Measurements from ENCODE around the gene KRTAP10-1.
"Not testable (repeated sequence)": the region's sequence is repeated elsewhere in the genome, so short reads cannot be mapped to it uniquely, and the experiment has no call there.

The KRTAP10-1 gene, protein sequence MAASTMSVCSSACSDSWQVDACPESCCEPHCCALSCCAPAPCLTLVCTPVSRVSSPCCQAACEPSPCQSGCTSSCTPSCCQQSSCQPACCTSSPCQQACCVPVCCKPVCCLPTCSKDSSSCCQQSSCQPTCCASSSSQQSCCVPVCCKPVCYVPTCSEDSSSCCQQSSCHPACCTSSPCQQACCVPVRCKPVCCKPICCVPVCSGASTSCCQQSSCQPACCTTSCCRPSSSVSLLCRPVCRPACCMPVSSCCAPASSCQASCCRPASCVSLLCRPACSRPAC

DNA sequence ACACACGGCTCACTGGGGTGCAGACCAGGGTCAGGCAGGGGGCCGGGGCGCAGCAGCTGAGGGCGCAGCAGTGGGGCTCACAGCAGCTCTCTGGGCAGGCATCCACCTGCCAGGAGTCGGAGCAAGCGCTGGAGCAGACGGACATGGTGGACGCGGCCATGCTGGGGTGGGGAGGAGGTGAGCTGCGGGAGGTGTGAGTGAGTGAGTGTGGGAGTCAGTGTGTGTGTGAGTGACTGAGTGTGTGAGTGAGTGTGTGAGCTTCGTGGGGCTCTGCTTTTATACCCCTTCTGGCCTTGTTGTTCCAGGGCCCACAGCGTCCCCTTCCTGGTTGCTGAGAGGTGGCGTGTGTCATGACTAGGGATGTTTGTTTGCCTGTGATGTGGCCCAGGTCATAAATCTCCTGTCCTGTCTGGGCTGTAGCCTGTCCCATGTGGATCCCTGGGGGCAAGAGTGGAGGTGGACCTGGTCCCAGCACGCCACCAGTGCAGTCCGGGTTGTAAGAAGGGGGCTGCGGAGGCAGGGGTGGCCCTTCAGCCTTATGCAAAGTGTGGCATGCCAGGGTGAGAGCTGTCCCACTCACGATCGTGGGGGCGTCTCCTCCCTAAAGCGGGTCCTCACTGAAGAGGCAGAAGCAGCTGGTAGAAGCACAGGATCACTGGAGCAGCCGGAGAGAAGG lies at the start of gene KRTAP10-1:
TSS of gene KRTAP10-1 (minus strand) at position 205 of the 676 bp plus-strand sequence. CDS start at position 160, 45 bp downstream.
- no peak for DNase-seq (ENCODE audit: low read depth)

DNA sequence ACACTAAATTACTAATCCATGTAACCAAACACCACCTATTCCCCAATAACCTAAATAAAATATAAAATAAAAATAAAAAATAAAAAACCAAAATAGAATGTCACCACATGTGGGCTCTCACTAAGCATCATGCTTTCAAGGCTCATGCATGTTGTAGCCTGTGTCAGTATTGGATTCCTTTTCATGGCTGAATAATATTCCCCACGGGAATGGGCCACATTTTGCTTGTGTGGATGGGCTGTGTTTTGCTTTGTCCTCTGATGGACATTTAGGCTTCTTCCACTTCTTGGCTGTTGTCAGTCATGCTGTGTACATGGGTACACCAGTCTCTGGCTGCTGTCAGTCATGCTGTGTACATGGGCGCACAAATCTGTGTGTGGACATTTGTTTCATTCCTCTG lies 49.1 kb upstream of the KRTAP10-1 start:
- no peak for DNase-seq (ENCODE audit: low read depth)

DNA sequence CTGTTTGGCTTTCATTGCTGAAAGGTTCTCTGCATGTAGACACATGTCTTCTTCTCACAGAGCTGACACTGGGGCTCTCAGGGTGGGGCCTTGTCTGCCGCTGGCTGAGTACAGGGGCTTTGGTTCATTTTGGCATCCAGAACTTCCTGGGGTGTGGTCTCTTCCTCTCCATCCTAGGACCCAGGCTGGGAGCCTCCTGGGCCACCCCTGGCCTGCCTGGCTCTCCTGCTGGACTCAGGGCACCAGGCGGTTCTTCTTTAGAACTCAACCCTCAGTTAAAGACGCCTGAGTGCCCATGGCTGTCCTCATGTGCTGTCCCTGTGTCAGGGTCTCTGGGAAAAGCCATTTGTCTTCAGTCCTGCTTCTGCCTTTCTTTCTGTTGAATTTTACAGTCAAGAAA lies 45.9 kb upstream of the KRTAP10-1 start:
- no peak for DNase-seq (ENCODE audit: low read depth)

DNA sequence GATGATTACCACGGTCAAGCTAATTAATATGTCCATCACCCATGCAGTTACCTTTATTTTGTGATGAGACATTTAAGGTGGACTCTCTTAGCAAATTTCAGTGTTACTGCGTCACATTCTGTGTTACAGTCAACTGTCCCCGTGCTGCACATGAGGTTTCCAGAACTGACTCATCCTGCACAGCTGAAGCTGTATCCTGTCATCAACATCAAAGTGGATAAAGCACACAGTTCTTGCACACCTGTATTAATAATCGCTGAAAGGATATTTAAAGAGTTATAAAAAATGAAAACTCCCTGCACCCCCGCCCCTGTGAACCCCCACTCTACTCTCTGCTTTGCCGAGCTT lies 43.8 kb upstream of the KRTAP10-1 start:
- no peak for DNase-seq (ENCODE audit: low read depth)

DNA sequence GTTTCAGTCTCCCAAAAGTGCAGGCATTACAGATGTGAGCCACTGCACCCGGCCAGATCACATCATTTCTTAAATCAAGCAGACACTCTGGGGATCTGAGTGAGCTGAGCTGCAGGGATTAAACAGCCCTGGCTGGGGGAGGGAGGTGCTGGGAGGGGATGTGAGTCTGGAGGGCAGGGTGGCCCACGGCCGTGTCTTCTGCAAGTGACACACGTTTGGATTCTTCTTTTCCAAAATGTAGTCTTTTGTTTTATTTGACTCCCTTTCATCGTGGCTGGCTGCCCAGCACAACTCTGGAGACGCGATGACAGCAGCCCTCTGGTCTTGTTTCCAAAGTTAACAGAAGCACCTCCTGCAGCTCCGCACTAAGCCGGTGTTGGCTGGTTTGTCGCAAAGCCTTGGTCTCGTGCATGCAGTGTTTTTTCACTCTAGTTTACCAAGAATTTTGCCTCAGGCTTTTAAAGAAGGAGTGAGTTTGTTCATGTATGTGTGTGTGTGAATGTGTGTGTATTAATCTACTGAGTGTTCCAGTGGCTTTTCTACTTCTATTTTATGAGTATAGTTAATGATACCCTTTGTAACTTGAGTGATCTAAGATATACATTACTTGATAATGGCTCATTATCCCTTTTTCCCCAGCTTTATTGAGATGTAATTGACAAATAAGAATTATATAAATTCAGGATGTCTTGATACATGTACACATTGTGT lies 43.2 kb upstream of the KRTAP10-1 start:
- DNase-seq (ENCODE audit: low read depth), result no peak

DNA sequence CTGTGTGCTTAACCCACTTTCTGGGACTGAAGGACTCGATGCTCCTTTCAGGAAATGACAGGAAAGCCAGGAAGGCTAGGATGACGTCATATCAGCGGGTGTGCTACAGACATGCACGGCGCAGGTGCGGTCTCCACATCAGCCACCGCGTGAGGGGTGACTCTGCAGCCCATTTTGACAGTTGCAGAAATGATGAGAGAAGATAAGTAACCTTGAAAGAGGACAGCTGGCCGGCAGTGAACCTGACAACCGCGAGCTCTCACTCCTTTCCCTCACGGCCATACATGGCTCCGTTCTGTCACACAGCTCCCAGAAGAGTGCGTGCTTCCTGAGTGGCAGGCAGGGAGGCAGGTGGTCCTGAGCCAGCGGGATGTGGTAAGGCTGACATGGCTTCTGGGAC lies 42.1 kb upstream of the KRTAP10-1 start:
- no peak for DNase-seq (ENCODE audit: low read depth)

DNA sequence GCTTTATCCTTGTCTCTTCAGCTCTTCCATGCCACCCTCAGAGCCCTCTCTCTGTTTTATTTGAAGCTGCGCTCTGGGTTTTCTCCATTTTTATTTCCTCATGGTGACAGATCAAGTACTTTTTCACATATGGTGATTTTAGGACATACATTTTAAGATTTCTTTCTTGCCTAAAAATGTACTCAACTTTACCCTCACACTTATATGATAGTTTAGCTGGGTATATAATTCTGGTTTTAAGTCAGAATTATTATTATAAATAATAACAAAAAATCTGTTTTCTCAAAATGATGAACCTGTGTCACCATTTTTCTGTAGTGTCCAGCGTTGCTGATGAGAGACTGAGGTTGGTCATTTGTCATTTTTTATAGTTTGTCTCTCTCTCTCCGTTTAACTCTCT lies 41.2 kb upstream of the KRTAP10-1 start:
- DNase-seq (ENCODE audit: low read depth), result no peak

DNA sequence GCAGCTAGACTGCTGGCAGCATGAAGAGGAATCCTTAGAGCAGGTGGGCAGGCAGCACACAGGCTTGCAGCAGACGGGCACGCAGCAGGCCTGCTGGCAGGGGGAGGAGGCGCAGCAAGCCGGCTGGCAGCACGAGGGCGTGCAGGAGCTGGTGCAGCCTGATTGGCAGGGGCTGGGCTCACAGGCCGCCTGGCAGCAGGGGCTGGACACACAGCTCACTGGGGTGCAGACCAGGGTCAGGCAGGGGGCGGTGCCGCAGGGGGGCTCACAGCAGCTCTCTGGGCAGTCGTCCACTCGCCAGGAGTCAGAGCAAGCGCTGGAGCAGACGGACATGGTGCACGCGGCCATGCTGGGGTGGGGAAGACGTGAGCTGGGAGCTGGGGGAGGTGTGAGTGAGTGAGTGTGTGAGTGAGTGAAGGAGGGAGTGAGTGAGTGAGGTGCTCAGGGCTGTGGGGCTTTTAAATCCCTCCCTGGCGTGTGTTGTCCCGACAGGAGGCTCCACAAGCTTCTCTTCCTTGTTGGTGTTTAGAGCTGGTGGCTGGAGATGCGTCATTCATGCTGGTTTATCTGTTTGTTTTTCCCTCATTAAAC lies 40.3 kb upstream of the KRTAP10-1 start, which contains the start of gene KRTAP10-5:
TSS of gene KRTAP10-5 (minus strand) at position 374 of the 591 bp plus-strand sequence. CDS start at position 348, 26 bp downstream.
- DNase-seq (ENCODE audit: low read depth), result not testable (repeated sequence)

DNA sequence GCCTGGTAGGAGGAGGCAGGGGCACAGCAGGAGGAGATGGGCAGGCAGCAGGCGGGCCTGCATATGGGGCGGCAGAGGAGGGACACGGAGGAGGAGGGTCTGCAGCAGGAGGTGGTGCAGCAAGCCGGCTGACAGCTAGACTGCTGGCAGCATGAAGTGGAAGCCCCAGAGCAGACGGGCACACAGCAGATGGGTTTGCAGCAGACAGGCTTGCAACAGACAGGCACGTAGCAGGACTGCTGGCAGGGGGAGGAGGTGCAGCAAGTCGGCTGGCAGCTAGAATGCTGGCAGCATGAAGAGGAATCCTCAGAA lies 39.8 kb upstream of the KRTAP10-1 start:
- DNase-seq (ENCODE audit: low read depth), result no peak

DNA sequence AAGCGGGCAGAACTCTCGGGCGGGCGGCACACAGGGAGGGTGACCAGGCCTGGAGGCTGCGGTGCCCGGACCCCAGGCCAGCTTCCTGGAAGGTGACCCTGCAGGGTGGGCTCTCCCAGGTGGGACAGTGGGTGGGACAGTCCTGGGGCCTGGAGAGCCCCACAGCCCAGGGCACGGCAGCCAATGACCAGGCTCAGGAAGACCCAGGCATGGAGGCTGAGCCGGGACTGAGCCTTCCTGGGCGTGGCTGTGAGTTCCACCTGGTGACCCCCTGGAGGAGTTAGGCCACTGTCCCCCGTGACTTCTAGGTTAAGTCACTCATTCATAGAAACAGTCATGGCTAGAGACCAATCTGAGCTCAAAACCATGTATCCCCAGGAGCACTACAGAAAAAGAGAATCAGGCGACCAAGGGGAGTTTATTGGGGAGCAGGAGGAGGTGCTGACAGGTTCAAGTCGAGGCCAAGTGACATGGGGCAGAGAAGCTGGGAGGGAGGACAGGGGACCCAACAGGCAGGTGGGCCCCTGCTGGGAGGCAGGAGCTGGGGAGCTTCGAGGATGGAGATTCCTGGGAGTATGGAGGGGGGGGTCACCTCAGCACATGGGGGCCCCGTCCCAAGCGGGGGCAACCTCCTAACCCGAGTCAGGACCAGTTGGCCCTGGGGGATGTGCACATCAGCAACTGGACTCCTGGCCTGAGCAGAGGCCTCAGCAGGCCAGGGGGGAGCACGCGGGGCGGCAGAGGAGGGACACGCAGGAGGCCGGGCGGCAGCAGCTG lies 39.2 kb upstream of the KRTAP10-1 start:
- DNase-seq (ENCODE audit: low read depth), result no peak

DNA sequence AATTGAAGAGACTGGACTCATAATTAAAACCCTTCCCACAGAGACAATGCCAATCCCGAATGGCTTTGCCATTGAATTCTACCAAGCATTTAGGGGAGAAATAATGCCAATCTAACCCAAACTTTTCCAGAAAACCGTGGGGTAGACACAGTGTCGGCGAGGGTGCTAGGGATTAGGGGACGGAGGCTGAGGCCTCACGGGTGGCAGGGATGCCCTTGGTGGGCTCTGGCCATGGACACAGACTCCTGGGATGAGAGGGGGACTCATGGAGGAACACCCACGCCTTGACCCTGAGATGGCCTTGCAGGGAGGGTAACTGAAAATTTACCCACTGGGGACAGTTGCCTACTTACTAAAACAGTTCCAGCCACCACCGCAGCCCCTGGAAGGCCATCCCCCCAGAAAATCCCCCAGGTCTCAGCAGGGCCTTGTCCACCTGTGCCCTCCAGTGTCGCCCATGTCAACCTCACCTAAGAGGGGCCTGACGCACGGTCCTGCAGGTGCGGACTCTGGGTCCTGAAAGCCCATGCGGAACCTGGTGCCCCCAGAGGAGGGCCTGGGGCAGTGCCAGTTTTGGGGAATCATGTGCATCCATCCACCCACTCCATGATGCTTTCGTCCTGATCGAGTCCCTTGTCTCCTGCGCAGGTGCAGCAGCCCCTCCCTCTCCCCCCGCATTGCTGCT lies 38.5 kb upstream of the KRTAP10-1 start:
- no peak for DNase-seq (ENCODE audit: low read depth)

DNA sequence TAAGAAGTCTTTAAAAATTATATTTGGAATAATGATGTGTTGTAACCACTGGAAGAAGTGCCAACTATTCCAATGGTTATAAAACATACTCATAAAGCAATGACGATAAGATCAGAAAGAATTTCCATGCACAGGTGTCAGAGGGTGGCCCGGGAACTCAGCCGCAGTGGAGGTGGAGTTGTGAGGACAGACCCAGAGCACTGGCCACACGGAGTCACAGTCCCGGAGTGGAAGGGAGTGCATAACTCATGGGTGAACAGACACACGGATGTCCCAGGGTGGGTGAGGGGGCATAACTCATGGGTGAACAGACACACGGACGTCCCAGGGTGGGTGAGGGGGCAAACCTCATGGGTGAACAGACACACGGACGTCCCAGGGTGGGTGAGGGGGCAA lies 36.0 kb upstream of the KRTAP10-1 start:
- no peak for DNase-seq (ENCODE audit: low read depth)

DNA sequence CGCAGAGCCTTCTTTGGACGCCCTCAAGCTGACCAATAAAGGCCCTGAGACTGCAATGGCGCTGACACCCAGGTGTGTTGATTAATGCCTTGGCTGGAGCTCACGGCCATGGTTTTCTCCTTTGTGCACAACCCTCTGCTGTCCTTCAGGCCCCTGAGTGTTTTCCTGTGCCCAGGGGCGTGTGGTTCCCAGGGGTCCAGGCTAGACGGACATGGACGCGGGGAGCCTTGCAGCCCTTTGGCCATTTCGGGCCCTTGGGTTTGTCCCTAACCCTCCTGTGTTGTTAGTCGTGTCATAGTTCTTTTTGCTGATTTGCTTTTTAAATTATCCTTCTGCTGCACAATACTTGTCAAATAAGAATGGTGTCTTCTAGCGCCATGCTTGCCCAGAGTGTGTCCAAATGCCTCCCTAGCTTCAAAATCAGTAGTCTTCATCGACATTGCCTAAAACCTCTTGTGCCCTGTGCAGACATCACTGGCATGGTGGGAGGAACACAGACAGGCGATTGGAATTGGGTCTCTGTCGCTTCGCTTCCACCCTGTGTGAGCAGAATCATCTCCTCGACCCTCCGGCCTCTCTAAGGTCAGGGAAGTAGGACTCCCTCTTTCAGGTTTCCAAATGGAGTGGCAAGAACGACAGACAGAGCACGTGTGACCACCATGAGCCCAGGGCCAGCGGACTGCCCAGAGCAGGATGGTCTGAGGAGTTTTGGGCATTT lies 35.5 kb upstream of the KRTAP10-1 start:
- no peak for DNase-seq (ENCODE audit: low read depth)

DNA sequence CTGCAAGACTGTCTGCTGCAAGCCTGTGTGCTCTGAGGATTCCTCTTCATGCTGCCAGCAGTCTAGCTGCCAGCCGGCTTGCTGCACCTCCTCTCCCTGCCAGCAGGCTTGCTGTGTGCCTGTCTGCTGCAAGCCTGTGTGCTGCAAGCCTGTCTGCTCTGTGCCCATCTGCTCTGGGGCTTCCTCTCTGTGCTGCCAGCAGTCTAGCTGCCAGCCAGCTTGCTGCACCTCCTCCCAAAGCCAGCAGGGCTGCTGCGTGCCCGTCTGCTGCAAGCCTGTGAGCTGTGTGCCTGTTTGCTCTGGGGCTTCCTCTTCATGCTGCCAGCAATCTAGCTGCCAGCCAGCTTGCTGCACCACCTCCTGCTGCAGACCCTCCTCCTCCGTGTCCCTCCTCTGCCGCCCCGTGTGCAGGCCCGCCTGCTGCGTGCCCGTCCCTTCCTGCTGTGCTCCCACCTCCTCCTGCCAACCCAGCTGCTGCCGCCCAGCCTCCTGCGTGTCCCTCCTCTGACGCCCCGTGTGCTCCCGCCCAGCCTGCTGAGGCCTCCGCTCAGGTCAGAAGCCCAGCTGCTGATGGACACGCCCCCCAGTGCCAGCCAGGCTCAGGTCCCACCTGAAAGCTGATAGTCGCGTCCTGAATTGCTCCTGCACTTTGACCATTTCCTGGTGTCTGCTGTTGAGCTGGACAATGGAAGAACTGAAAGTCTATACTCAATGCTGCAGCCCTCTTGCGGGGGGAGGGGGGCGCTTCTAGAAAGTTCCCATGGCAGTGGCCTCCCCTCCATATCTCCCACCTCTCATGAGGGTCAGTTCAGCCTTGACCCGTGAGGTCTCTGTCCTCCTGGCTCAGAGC lies 34.7 kb upstream of the KRTAP10-1 start:
- DNase-seq (ENCODE audit: low read depth), result no peak

DNA sequence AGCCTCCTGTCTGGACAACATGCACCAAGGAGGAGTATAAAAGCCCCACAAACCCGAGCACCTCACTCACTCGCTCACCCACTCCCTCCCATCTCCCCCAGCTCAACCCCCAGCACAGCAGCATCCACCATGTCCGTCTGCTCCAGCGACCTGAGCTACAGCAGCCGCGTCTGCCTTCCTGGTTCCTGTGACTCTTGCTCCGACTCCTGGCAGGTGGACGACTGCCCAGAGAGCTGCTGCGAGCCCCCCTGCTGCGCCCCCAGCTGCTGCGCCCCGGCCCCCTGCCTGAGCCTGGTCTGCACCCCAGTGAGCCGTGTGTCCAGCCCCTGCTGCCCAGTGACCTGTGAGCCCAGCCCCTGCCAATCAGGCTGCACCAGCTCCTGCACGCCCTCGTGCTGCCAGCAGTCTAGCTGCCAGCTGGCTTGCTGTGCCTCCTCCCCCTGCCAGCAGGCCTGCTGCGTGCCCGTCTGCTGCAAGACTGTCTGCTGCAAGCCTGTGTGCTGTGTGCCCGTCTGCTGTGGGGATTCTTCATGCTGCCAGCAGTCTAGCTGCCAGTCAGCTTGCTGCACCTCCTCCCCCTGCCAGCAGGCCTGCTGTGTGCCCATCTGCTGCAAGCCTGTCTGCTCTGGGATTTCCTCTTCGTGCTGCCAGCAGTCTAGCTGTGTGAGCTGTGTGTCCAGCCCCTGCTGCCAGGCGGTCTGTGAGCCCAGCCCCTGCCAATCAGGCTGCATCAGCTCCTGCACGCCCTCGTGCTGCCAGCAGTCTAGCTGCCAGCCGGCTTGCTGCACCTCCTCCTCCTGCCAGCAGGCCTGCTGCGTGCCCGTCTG lies 33.8 kb upstream of the KRTAP10-1 start, which contains the start of gene KRTAP10-4:
TSS of gene KRTAP10-4 (plus strand) at position 100 of the 827 bp plus-strand sequence. CDS start at position 130, 30 bp downstream.
- not testable (repeated sequence) for DNase-seq (ENCODE audit: low read depth)

DNA sequence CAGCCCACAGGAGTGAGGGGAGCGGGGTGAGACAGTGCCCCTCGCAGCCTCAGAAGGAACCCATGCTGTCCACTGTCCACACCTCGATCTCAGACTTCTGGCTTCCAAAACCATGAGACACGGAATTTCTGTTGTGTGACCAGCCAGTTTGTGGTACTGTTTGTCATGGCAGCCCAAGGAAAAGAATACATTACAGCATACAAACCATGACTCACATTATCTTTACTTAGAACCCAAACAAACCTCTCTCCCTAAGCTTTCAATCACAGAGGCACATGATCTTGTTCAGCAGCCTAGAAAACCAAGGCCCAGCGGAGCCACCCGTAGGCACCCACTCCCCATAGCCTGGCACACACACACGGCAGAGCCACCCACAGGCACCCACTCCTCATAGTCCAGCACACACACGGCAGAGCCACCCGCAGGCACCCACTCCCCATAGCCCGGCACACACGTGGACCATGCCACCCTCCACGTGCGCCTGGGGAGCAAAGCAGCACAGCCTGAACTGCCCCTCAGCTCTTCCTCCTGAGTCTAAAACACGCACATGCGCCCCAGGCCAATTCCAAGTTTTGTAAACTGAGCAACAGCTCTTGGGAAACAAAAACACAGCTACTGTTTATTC lies 33.1 kb upstream of the KRTAP10-1 start:
- DNase-seq (ENCODE audit: low read depth), result no peak

DNA sequence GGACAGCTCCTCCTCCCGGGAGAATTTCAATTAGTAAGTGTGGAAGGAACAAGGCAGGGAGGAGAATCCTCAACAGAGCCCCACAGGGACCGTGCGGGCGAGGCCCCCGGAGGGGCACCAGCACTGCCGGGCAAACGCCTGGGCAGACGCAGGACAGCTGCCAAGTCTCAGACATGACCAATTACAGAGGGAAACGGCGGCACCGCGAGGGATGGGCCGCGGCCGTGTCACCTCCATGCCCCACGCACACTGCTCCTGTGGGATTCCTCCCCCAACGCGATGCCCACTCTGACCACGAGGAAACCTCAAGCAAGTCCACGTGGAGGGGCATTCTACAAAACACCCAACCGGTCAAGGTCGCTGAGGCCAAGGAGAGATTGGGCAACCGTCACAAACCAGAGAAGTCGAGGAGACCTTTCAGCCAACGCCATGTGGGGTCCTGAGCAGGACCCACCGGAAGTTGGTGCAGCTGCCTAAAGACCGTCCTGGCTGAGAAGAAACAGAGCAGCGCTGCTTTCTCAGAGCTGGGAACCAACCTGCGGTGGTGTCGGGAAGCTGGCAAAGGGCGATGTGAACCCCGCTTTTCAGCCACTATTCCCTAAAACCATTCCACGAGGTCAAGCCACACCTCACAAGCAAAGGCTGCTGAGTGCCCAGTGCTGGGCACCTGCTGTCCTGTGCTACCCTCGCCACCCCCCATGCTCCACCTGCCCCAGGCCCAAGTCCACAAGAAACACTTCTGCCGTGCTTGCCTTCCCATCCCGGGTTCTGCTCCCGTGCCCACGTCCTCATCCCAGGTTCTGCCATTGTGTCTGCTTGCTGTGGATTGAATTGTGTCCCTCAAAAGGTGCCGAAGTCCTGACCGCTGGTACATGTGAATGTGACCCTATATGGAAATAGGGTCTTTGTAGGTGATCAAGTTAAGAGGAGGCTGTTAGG lies 32.1 kb upstream of the KRTAP10-1 start:
- DNase-seq (ENCODE audit: low read depth), result no peak
